AML-193 (cell line): ENCODE results near the gene FHIT.

Source experiments
- DNase-seq, 2 experiments: peaks; one replicate each; lab custom pipeline; 2025; lab: John Stamatoyannopoulos, UW

Gene FHIT

DNA sequence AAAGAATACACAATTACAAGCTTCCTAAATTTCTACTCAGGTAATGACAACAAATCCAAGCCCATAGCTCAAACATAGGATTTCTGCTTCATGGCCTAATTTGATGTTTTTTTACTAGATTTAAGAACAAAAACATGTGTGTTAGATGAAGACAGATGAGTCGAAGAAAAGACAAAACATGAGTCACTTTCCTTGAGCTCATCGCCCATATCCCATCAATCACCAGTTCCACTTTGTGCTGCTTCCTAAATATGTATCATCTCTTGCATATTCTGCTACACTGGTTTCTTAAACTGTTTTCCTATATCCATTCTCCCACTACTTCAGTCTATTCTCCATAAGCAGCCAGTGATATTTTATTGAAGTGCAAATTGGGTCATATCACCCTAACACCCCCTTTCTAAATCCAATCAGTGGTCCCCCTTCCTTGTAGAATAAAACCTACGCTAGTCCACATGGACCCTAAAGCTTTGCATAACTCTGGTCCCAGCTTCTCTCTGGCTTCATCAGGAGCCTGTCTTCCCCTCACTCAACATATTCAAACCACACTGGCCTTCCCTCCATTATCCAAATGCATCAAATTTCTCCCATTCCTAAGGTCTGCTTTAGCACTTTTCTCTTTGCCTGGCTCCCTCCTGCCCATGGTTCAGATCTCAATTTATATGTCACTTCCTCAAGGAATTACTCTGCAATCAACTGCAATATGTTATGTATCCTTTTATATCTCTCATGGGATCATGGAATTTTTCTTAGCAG lies 1033.9 kb downstream of the FHIT start:
- DNase-seq: no peak

DNA sequence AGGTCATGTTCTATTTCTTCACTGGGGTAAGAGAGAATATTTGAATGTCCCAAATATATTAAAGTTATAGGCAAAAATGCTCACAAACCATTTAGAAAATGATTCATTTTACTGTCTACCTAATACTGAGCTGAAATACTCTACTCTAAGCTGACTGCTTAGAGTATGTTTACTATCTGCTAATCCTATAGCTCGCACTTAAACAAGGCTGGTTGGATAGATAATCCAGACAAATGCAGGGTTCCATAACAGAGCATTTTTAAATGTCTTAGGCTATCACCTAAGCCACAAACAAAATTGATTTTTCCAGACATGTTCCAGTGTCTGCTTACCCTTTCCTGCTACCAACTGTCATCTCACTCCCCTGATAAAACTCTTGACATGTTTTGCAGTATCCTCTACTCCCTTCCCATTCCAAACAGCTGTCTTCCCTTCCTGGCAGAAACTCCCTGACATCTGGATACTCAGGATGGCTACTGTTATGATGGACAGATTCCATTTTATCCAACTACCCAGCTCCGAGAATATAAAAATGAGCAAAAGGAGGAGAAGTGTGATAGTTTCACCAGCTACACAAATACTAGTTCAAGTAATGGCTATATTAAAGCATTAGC lies 1034.7 kb downstream of the FHIT start:
- DNase-seq: no peak

DNA sequence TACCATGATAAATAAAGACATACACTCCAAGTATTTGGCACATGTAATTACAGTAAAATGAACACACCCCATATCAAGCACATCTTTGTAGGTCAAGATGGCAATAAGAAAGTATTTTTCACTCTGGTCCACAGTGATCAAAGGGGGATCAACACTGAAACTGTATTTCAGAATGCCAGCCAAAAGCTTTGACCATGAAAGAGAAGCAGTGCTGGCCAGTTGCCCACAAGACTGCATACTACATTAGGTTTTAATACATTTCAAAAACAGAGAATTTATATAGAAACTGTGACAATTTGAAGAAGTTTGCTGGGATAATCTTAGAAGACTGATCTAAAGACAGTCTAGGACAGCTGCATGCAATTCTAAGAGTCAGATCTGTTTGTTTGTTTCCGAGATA lies 1035.3 kb downstream of the FHIT start:
- no peak for DNase-seq

DNA sequence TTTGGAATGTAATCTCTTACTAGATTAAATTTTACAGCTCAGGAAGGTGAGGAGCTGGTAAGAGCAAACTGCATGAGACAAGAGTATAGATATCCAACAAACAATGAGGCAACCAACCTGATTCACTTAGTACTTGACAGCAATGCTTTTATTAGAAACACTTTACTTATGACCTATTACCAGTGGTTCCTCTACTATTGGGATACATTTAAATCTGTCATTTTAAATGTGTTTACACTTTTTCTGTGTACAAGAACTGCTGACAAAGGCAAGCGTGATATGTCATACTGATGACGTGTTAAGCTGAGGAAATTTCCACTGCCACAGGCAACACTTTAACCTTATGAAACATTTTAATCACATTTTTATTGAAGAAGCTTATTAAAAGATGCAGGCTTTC lies 1043.3 kb downstream of the FHIT start:
- no peak for DNase-seq

DNA sequence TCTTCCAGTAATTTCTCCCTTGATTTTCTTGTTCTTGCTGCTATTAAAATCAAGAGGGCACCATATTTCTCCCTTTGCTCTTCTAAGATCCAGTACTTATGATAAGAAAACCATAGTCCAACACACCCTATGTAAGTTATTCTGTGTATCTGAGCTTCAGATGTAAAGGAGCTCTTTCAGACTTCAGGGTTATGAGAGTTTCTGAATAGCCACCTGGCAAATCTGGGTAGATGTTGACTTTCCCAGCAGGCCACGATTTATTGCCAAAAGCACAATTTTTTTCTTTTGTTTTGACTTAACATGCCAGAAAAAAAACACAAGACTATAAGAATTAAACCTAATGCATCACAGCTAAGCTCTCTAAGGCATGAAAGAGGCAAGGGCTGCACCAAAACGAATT lies 1045.0 kb downstream of the FHIT start:
- DNase-seq: no peak

DNA sequence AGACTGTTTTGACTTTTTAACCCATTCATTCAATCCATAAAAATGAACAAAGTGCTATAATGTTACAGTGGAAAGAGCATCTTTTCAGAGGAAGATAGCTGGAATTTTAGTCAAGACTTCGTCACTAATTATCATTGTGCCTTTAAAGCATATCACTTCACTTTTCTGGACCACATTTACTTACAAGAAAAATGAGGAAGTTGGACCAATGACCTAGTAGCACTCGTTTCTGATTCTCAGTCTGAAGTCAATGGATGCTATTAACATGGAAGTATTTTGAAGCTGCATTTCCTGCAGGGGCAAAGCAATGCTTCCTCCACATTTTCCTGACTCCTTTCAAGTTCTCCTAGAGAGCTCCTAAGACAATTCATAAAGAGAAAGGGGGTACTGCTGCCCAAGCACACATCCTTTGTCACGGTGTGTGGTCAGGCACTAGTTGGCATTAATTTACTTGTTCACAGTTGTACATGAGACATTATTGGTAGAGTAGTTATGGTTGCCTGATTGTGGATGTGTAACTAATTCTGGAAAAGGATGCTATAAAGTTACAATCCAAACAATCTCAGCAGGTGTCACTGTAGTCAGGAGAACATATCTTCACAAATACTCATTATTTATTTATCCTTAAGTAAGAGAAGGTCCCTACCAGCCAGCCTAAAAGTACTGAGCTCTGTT lies 1049.1 kb downstream of the FHIT start:
- DNase-seq: peak; percentile 2 to 17

DNA sequence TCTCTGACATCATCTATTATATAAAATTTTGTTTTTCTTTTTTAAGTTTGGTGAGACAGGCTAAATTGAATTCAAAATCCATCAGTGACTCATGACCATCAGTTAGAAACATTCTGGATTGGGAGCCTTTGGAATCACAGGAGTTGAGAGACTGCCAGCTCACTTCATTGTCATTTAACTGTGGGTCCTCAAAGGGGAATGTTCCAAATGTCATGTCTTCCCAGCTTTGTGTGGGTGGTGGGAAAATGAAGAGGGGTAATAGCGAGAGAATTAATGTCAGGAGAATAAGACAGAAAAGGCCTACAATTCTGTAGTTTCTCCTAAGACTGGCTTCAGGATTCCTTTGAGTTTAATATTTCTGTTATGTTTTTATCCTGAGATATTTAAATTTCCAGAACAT lies 1051.9 kb downstream of the FHIT start:
- DNase-seq: no peak

DNA sequence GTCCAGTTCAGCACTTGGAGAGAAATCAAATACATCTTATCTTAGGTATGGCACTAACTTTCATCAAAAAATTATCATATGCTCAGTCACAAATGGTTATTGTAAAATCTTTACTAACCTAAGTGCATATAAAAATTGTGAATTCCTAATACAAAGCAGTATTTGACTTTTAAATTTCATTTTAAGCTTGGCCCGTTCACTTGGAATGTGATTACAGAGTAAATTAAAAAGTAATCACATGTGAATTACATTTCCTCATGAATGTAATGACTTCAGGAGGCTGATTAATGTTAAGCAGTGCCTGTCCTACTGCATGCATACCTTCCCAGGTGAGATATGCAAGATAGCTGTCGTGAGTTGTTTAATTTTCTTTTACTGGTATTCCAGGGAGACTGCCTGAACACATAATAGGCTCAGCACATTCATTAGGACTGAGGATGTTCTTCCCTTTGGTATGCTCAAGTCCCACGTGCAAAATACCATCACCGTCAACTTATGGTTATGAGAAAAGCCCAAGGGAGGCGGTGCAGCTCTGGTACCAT lies 1053.0 kb downstream of the FHIT start:
- DNase-seq: no peak

DNA sequence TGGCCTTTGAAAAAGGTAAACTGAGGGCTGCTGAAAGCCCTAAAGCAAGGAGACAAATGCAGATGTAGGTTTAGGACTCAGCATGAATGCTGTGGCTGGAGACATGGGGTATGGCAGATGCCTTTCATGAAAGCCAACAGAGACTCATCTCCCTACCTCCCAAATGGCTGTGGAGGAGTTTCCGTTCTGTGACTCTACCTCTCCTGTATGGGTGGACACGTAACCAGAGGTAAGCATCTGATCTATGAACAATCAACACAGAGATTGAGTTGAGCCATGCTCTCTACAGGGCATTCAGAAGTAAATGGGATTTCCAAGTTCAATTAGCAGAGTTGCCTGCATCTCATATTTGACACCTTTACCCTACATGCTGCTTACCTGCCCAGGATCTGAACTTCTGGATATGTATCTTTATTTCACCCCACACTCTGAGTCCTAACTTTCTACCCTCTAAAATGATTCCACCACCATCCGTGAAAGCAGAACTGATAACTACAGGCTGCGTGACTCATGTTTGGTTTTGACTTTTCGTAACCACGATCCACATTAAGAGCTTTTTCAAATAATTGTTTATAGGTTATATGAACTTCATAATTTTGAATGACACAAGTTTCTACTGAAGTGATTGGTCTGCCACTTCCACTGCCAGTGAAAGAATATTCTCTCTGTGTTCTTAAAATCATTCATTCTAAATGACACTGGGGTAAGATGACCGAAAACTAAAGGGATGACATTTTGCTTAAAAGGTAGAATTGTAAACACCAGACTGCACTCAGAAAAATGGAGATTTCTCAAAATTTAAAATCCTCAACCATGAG lies 1058.7 kb downstream of the FHIT start:
- DNase-seq: peak in 1 of 2 experiments; percentile 17

DNA sequence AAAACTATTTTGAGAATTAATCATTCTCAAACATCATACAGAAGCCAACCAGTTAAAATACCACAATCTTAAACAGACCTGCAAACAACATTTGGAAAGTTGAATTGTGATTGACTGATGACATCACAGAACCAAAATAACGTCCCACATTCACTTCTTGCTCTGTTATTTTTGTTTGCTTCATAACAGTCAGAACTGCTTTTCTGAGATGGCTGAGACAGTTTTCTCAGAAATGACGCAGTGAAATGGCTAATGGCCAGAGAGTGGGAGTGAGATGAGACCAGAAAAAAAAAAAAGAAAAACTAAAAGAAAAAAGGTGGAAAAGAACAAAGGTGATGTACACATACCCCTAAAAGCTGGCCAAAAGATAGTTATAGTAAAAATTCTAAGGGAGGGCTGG lies 1061.2 kb downstream of the FHIT start:
- DNase-seq: no peak

DNA sequence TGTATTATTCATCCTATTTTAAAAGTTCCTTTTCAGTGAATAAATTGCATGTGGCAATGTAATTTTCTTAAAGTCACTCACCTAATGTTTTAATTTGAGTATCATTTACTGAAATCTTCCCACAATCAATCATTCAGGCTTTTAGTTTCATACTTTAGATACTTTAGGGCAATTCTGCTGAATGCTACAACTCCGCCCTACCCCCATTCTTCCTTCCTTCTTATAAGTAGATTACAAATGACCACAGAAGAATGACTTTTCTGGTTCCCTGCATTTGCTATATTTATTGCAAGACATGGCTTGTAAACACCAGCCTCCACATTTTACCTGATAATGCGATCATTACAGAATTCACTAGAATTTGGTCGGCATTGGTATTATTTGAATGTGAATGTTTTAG lies 1061.9 kb downstream of the FHIT start:
- DNase-seq: no peak

DNA sequence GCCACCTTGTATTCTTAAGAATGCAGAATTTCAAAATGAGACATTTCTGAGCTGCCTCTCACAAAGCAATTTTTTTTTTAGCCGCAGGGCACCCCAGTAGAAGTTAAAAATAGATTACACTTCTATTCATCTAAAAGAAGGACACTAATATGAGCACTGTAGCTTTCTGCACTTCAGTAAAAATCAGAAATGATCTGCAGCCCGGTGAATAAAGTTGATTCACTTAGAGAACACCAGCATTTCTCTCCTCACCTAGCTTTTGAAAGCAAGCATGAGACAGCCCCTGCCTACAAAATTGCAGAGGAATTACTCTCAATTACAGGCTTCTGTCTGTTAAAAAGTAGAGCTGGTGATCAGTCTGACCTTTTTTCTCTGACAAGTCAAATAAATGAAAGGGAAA lies 1062.4 kb downstream of the FHIT start:
- DNase-seq: no peak

DNA sequence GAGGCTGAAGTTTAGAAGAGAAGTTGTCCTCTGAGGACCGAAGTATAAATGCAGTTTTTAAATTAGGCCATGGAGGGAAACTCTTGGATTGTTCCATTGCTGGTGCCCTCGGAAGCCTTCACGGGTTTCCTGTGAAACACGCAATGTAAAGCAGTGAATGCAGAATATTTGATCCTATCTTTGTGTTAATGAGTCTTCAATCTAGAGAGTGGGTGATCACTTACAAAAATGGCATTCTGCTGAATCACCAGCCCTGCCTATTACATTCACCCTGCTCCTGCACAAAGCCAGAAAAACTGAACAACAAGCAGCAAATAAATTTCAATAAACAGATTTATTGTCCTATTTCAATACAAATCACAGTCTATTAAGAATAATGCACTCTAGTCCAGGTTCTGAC lies 1063.9 kb downstream of the FHIT start:
- no peak for DNase-seq

DNA sequence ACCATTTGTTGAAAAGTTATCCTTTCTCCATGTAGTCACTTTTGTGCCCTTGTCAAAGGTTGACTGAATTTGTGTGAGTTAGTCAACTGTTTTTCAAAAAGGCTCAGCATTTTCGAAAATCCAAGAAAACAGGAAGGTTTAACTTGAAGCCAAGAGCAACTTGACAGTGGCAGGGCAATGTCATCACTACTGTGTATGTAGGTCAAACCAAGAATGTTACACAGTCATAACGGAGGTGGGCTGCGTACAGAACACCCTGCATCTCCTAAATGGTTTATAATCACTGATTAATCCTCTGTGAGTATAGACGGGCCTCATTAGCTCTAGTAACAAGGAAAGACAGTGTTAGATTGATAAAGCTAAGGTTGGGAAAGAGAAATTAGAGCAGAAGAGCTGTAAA lies 1064.9 kb downstream of the FHIT start:
- no peak for DNase-seq

DNA sequence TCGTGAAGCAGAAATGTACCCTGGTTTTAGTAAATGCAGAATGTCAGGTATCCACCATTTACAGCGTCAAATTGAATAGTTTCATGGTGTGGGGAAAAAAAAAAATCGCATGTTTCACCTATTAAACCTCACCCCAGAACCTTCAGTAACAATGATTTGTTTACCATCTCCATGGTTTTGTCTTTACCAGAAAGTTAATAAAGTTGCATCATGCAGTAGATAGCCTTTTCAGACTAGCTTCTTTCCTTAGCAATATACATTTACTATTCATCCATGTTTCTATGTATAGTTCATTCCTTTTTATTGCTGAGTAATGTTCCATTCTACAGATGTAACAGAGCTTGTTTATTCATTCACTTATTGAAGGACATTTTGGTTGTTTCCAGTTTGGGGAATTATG lies 1066.1 kb downstream of the FHIT start:
- DNase-seq: no peak

DNA sequence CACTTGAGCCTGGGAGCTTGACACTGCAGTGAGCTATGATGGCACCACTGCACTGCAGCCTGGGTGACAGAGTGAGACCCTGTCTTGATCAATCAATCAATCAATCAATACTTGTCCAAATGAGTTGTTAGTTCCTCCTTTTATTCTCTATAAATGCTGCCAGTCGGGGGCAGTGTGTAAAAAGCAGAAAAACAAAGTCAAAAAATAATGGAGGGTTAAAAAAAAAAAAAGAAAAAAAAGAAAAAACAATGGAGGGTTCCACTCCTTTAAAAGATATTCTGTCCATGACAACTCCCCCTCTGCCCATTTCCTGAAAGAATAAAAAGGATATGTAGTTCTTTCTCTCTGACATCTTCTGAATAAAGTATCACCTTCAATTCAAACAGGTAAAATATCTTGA lies 1068.6 kb downstream of the FHIT start:
- DNase-seq: no peak

DNA sequence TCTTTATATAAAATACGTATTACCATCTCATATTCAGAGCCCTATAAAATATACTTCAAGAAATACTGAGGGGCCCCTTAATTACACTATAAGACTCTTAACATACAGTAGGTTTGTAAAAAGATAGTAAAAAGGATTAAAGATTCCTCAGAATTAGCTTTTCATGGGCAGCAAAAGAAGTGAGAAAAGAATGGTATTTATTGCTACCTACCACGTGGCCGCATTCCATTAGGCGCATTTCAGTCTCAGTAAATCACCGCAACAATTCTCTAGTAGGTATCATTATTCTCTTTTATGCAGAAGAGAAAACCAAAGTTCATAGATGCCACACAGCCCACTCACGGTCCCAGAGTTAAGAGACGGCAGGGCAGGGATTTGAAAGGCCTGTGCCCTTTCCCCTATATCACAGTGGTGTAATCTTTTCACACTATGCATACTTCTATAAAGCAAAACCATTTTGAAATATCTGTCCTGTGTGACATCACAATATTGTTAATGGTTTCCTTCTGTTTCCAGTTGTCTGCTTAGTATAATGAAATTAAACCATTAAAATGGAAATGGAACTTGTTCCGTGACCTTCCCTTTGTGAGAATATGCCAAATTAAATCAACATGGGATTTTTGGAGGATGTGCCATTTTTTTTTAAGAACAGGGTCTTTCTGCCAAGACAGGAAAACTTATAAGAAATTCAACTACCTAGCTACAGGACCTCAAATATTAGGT lies 1072.2 kb downstream of the FHIT start:
- DNase-seq: no peak

DNA sequence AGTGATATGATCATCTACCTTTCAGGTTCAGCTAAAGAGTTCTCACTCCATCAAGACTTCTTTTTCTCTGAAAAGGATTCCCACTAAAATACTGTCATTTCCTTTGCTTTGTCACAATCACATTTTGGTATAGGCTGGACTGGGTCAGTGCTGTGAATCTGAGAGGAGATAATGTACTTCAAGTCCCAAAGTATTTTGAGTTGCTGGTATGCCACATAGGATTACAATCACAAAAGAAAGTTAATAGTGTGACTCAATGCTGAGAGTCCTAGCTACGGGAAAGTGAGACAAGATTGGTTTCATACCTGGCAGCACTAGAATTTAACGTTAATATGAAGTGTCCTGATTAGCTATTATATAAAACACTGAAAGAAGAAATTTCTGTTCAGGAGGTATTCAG lies 1073.5 kb downstream of the FHIT start:
- no peak for DNase-seq

DNA sequence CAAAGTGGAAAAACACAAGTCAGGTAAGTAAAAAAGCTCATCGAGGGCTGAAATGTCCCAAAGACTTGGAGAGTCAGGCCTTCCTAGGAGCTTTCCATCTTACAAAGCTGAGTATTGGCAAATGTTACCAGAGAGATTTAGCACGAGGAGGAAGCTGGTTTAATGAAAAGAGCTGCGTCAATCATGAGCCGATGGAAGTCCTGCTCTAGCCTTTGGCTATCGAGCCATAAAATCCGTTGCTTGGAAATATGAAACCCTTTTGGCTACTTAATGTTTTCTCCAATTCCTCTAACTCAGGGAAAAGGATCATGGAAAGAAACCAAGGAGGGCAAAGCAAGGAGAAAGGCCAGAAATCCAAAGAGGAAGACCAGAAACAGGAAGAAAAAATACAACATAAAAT lies 1074.6 kb downstream of the FHIT start:
- no peak for DNase-seq

DNA sequence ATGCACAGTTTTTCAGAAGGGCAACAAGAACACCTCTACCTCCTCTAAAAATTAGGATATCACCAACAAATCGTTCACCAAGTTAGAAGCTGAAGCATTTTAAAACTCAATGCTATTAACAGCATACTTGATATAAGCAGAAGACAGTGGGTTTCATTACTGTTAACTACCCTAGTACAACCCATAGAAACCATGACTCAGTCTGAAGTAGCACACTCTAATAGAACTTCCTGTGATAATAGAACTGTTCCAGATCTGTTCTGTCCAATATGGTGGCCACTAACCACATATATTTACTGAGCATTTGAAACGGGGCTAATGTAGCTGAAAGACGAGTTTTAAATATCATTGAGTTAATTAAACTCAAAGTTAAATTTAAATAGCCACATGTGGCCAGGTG lies 1075.6 kb downstream of the FHIT start:
- DNase-seq: no peak

DNA sequence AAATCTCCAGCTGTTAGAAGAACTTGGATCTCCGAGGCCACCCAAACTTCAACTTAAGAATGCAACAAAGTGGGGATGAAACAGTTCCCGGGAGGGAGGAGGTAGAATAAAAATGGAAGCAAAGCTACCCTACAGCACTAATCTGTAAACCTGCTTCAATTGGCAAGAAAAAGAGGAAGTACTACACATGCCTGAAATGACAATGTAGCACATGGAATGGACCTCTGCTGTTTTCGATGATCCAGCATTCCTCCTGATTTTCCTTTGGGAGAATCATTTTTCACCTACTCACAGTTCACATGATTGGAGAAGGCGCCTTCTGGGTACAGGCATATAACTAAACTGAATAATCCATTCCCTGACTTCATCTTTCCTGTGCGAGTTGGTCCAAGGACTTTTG lies 1081.5 kb downstream of the FHIT start:
- DNase-seq: peak in 1 of 2 experiments; percentile 3

DNA sequence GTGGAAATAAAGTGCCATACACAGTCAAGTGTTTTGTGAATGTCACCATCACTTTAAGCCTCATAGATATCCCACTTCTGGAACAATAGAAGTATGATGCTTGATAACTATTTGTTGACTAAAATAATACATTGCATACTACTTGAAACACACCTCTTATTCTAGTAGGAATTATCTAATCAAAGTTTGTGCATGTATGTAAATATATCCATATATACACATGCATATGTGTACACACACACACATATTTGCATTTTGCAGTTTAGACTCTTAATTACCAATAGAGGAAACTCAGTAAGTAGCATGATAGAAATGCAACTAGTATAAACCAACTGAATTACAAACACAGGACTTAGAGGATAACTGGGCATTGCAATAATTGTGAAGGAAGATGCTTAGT lies 1084.1 kb downstream of the FHIT start:
- DNase-seq: no peak
